GM23338 (cell line): Measurements from ENCODE around the gene AGAP1. TPM values are rescaled to one million over a fixed set of nuclear protein-coding genes. Genes with fewer than 3 reads are reported as not detected.

ENCODE experiments used
- ATAC-seq: fragments of 200-7000 bp; cut with Tn5 transposase; 3 replicates; pipeline ENCODE4 v1.9.1; 2020
- DNase-seq: peaks from one replicate; pipeline ENCODE4 v3.0.0-alpha.2; 2015; ENCODE audit warnings: low spot score
- H2AFZ ChIP-seq: fragments of 200-600 bp; sonication (generic); 2 replicates; pipeline ENCODE4 v1.8.0; 2016; ENCODE audit warnings: antibody characterized with exemption, mild to moderate bottlenecking, moderate library complexity
- H3F3A ChIP-seq: fragments of 200-600 bp; sonication (generic); replicated peaks from 2 replicates; pipeline ENCODE4 v1.8.0; 2017; ENCODE audit warnings: antibody characterized with exemption, mixed run types, low read depth
- H3K27ac ChIP-seq: fragments of 200-600 bp; sonication (generic); 2 replicates; pipeline ENCODE4 v1.6.1; 2016; ENCODE audit warnings: low read depth
- H3K27me3 ChIP-seq: fragments of 200-600 bp; sonication (generic); 2 replicates; pipeline ENCODE4 v1.8.0; 2016; ENCODE audit warnings: mild to moderate bottlenecking, mixed run types, moderate library complexity; ENCODE audit not compliant: insufficient read depth
- H3K36me3 ChIP-seq: fragments of 200-600 bp; sonication (generic); 2 replicates; pipeline ENCODE4 v1.8.0; 2016; ENCODE audit warnings: mild to moderate bottlenecking; ENCODE audit not compliant: insufficient read depth
- H3K4me1 ChIP-seq: fragments of 200-600 bp; sonication (generic); 2 replicates; pipeline ENCODE4 v1.8.0; 2016; ENCODE audit warnings: mild to moderate bottlenecking, moderate library complexity; ENCODE audit not compliant: insufficient read depth
- H3K4me2 ChIP-seq: fragments of 200-600 bp; sonication (generic); 2 replicates; pipeline ENCODE4 v1.7.1; 2017; ENCODE audit warnings: mixed run types
- H3K4me3 ChIP-seq: fragments of 200-600 bp; sonication (generic); 2 replicates; pipeline ENCODE4 v1.6.1; 2016; ENCODE audit warnings: mixed run types
- H3K79me2 ChIP-seq: fragments of 200-600 bp; sonication (generic); replicated peaks from 2 replicates; pipeline ENCODE4 v1.8.0; 2017; ENCODE audit warnings: mild to moderate bottlenecking; ENCODE audit not compliant: insufficient read depth
- H3K9me2 ChIP-seq: fragments of 200-600 bp; sonication (generic); 2 replicates; pipeline ENCODE4 v1.8.0; 2017; ENCODE audit not compliant: insufficient read depth
- H4K20me1 ChIP-seq: fragments of 200-600 bp; sonication (generic); replicated peaks from 2 replicates; pipeline ENCODE4 v1.8.0; 2017; ENCODE audit warnings: mild to moderate bottlenecking; ENCODE audit not compliant: insufficient read depth
- H3K27ac Mint-ChIP-seq: 2 replicates; pipeline ENCODE4 v1.8.0; 2020; ENCODE audit warnings: inconsistent platforms, mild to moderate bottlenecking, moderate library complexity, mixed read lengths
- H3K27me3 Mint-ChIP-seq: 3 replicates; pipeline ENCODE4 v1.8.0; 2022; ENCODE audit warnings: low read depth, mild to moderate bottlenecking, moderate library complexity, mixed read lengths, inconsistent platforms; ENCODE audit not compliant: insufficient read depth, poor library complexity
- H3K36me3 Mint-ChIP-seq: 3 replicates; pipeline ENCODE4 v1.8.0; 2021; ENCODE audit warnings: low read depth, mild to moderate bottlenecking, inconsistent platforms, moderate library complexity, mixed read lengths
- H3K4me1 Mint-ChIP-seq: 3 replicates; pipeline ENCODE4 v1.8.0; 2020; ENCODE audit warnings: mild to moderate bottlenecking, inconsistent platforms, mixed read lengths
- H3K4me3 Mint-ChIP-seq: 3 replicates; pipeline ENCODE4 v1.8.0; 2021; ENCODE audit warnings: moderate library complexity, mild to moderate bottlenecking, inconsistent platforms, mixed read lengths
- H3K9me3 Mint-ChIP-seq: 3 replicates; pipeline ENCODE4 v1.8.0; 2020; ENCODE audit warnings: moderate library complexity, mild to moderate bottlenecking, inconsistent platforms, mixed read lengths
- CREB1 ChIP-seq: fragments of 250-450 bp; sonication (Bioruptor Pico); IDR thresholded peaks from 2 replicates; pipeline ENCODE4 v1.5.0; 2020; ENCODE audit warnings: low read depth, mild to moderate bottlenecking, moderate library complexity
- EZH2 ChIP-seq: fragments of 200-600 bp; sonication (generic); IDR thresholded peaks from one replicate; pipeline ENCODE4 v1.8.0; 2017; ENCODE audit warnings: antibody characterized with exemption, mild to moderate bottlenecking, low read depth; ENCODE audit not compliant: unreplicated experiment
- EZH2phosphoT487 ChIP-seq: fragments of 200-600 bp; sonication (generic); IDR thresholded peaks from one replicate; pipeline ENCODE4 v1.8.1; 2018; ENCODE audit warnings: antibody characterized with exemption; ENCODE audit not compliant: unreplicated experiment
- JUNB ChIP-seq: IDR thresholded peaks from one replicate; pipeline ENCODE4 v1.6.1; 2016; ENCODE audit warnings: antibody characterized with exemption; ENCODE audit not compliant: unreplicated experiment
- NANOG ChIP-seq: IDR thresholded peaks from 2 replicates; pipeline ENCODE4 v1.6.1; 2016; ENCODE audit warnings: antibody characterized with exemption, borderline replicate concordance
- POLR2AphosphoS5 ChIP-seq: IDR thresholded peaks from 2 replicates; pipeline ENCODE4 v1.6.1; 2016; ENCODE audit warnings: antibody characterized with exemption, low read depth
- STAT1 ChIP-seq: IDR thresholded peaks from one replicate; pipeline ENCODE4 v1.6.1; 2016; ENCODE audit warnings: antibody characterized with exemption; ENCODE audit not compliant: unreplicated experiment
- ZNF114 ChIP-seq: fragments of 250-450 bp; sonication (Bioruptor Pico); IDR thresholded peaks from 2 replicates; pipeline ENCODE4 v1.5.0; 2020; ENCODE audit warnings: mild to moderate bottlenecking, moderate library complexity
- ZNF331 ChIP-seq: fragments of 250-450 bp; sonication (Bioruptor Pico); IDR thresholded peaks from 2 replicates; pipeline ENCODE4 v1.5.0; 2020; ENCODE audit warnings: low read depth, mild to moderate bottlenecking, moderate library complexity
- ZNF462 ChIP-seq: fragments of 250-450 bp; sonication (Bioruptor Pico); IDR thresholded peaks from 2 replicates; pipeline ENCODE4 v1.5.0; 2020; ENCODE audit warnings: mild to moderate bottlenecking, moderate library complexity
- polyA plus RNA-seq: library from polyadenylated mRNA; unstranded; fragments of >200 nt; fragmentation: Nextera tagmentation; extraction: Ambion mirVana; gene quantifications from 2 replicates; pipeline ENCODE4 v1.2.1, GENCODE V29; 2016
- total RNA-seq: library from RNA; depleted of rRNA; stranded (reverse); fragments of >200 nt; shearing (Covaris generic); gene quantifications from 2 replicates; pipeline ENCODE4 v1.2.3, GENCODE V29; 2014
- TF ChIP-seq, protein P1 (sequence below): IDR thresholded peaks from one replicate; pipeline ENCODE4 v1.6.1; 2018; ENCODE audit warnings: antibody characterized with exemption; ENCODE audit not compliant: unreplicated experiment
- TF ChIP-seq, protein P2 (sequence below), 2 experiments: fragments of 200-600 bp in 1 of 2; sonication (generic) in 1 of 2; conservative IDR thresholded peaks; 2 replicates each; pipeline versions ENCODE4 v1.5.1 to v1.6.1; 2016 to 2017; ENCODE audit warnings: antibody characterized with exemption in 2 of 2, low read depth in 2 of 2, mild to moderate bottlenecking in 2 of 2, moderate library complexity in 1 of 2
- TF ChIP-seq, protein P3 (sequence below): IDR thresholded peaks from 2 replicates; pipeline ENCODE4 v1.6.1; 2016; ENCODE audit warnings: antibody characterized with exemption

AGAP1 gene
- total and polyA plus RNA-seq, 2 experiments from 2014 or later: 13.3 to 27.9 TPM

DNA sequence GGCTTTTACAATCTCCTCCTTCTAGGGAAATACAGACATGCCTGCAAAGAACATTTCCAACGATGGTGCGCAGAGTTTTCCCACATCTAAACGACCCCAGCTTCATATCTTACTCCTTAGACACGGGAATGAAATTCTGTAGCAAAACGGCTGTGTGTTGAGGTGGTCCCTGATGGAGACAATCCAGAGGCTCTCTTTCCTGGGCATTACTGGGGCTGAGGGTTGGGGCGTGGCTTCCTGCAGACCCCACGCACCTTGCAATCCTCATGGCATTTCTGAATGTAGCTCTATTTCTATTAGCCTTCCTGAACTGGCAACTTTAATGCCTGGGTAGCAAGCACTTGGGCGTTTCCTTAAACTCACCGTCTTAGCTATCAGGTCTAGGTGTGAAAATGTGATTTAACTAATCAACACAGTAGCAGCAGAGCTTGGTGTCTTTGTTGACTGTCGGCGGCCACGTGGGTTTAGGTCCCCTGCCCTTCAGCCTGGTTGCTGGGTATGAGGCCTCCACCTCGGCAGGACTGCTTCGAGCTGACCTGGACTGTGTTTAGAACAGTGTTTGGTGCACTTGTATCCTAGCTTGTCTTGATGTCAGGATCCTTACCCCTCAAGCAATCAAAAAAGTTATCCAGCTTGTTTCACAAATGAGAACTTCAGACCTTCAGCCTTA lies 431.5 kb downstream of the AGAP1 start:
- H3K27me3 ChIP-seq: no peaks in the 10 kb centered on the region
- no peaks in the 10 kb centered on the region for H3F3A ChIP-seq
- H3K27ac Mint-ChIP-seq: no peak overlapping the region
- H3K4me2 ChIP-seq: no peak overlapping the region
- no peaks in the 10 kb centered on the region for H3K36me3 ChIP-seq
- no peak overlapping the region for H3K4me3 Mint-ChIP-seq
- no peak for TF ChIP-seq EZH2
- TF ChIP-seq, protein P1, sequence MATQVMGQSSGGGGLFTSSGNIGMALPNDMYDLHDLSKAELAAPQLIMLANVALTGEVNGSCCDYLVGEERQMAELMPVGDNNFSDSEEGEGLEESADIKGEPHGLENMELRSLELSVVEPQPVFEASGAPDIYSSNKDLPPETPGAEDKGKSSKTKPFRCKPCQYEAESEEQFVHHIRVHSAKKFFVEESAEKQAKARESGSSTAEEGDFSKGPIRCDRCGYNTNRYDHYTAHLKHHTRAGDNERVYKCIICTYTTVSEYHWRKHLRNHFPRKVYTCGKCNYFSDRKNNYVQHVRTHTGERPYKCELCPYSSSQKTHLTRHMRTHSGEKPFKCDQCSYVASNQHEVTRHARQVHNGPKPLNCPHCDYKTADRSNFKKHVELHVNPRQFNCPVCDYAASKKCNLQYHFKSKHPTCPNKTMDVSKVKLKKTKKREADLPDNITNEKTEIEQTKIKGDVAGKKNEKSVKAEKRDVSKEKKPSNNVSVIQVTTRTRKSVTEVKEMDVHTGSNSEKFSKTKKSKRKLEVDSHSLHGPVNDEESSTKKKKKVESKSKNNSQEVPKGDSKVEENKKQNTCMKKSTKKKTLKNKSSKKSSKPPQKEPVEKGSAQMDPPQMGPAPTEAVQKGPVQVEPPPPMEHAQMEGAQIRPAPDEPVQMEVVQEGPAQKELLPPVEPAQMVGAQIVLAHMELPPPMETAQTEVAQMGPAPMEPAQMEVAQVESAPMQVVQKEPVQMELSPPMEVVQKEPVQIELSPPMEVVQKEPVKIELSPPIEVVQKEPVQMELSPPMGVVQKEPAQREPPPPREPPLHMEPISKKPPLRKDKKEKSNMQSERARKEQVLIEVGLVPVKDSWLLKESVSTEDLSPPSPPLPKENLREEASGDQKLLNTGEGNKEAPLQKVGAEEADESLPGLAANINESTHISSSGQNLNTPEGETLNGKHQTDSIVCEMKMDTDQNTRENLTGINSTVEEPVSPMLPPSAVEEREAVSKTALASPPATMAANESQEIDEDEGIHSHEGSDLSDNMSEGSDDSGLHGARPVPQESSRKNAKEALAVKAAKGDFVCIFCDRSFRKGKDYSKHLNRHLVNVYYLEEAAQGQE: no peak
- TF ChIP-seq, protein P2, sequence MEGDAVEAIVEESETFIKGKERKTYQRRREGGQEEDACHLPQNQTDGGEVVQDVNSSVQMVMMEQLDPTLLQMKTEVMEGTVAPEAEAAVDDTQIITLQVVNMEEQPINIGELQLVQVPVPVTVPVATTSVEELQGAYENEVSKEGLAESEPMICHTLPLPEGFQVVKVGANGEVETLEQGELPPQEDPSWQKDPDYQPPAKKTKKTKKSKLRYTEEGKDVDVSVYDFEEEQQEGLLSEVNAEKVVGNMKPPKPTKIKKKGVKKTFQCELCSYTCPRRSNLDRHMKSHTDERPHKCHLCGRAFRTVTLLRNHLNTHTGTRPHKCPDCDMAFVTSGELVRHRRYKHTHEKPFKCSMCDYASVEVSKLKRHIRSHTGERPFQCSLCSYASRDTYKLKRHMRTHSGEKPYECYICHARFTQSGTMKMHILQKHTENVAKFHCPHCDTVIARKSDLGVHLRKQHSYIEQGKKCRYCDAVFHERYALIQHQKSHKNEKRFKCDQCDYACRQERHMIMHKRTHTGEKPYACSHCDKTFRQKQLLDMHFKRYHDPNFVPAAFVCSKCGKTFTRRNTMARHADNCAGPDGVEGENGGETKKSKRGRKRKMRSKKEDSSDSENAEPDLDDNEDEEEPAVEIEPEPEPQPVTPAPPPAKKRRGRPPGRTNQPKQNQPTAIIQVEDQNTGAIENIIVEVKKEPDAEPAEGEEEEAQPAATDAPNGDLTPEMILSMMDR (conservative IDR thresholded peaks at IDR 0.05; ENCODE audit: low read depth in 2 of 2): no peak
- TF ChIP-seq EZH2phosphoT487: no peak
- TF ChIP-seq NANOG: no peak
- no peak for TF ChIP-seq STAT1
- no peak for TF ChIP-seq ZNF462
- TF ChIP-seq ZNF114: no peak
- TF ChIP-seq POLR2AphosphoS5: no peak
- TF ChIP-seq ZNF331 (CRISPR knock-in tag): no peak
- TF ChIP-seq CREB1 (CRISPR knock-in tag): no peak
- TF ChIP-seq JUNB: no peak
- TF ChIP-seq, protein P3, sequence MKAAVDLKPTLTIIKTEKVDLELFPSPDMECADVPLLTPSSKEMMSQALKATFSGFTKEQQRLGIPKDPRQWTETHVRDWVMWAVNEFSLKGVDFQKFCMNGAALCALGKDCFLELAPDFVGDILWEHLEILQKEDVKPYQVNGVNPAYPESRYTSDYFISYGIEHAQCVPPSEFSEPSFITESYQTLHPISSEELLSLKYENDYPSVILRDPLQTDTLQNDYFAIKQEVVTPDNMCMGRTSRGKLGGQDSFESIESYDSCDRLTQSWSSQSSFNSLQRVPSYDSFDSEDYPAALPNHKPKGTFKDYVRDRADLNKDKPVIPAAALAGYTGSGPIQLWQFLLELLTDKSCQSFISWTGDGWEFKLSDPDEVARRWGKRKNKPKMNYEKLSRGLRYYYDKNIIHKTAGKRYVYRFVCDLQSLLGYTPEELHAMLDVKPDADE: no peak
- H3K27me3 Mint-ChIP-seq: peaks cover 2% of the 10 kb centered on the region
- H3K4me3 ChIP-seq: no peak overlapping the region
- no peak overlapping the region for H3K27ac ChIP-seq
- H3K36me3 Mint-ChIP-seq: peaks cover 2% of the 10 kb centered on the region; the same call in 1 of the 3 replicates
- ATAC-seq: no peak
- H3K79me2 ChIP-seq: no peaks in the 10 kb centered on the region
- no peak overlapping the region for H2AFZ ChIP-seq
- peaks cover 3% of the 10 kb centered on the region; the same call in 1 of the 2 replicates for H3K4me1 ChIP-seq
- peaks cover 3% of the 10 kb centered on the region; the same call in 1 of the 2 replicates for H4K20me1 ChIP-seq
- H3K9me3 Mint-ChIP-seq: no peaks in the 10 kb centered on the region
- DNase-seq: no peak
- H3K9me2 ChIP-seq: no peaks in the 10 kb centered on the region
- H3K4me1 Mint-ChIP-seq: peaks cover 15% of the 10 kb centered on the region
